Neural cell (in vitro differentiated cells): ENCODE measurements around the gene SFMBT1. TPM values are rescaled to one million over a fixed set of nuclear protein-coding genes. Genes with fewer than 3 reads are reported as not detected.

Source experiments
- H2AFZ ChIP-seq: fragments of 200-600, 300-800 bp; sonication (generic), shearing (Covaris generic); 2 replicates; pipeline ENCODE4 v1.6.0; 2014; ENCODE audit warnings: low read depth, mild to moderate bottlenecking, antibody characterized with exemption, low read length, moderate library complexity
- H3F3A ChIP-seq: fragments of 200-600 bp; shearing (Covaris generic); 2 replicates; pipeline ENCODE4 v1.6.1; 2016; ENCODE audit warnings: mild to moderate bottlenecking, moderate library complexity, mixed read lengths, antibody characterized with exemption, low read length; ENCODE audit not compliant: insufficient read depth, poor library complexity, severe bottlenecking
- H3K27ac ChIP-seq: fragments of 200-600, 300-800 bp; sonication (generic), shearing (Covaris generic); 2 replicates; pipeline ENCODE4 v1.5.1; 2014; ENCODE audit warnings: mild to moderate bottlenecking, low read length, moderate library complexity
- H3K27me3 ChIP-seq: fragments of 300-800, 200-600 bp; sonication (generic), shearing (Covaris generic); 2 replicates; pipeline ENCODE4 v1.6.0; 2014; ENCODE audit warnings: mild to moderate bottlenecking, low read depth, low read length, moderate library complexity; ENCODE audit not compliant: insufficient read depth
- H3K36me3 ChIP-seq: fragments of 300-800, 200-600 bp; sonication (generic), shearing (Covaris generic); 2 replicates; pipeline ENCODE4 v1.5.1; 2014; ENCODE audit warnings: mild to moderate bottlenecking, antibody characterized with exemption, low read length, moderate library complexity; ENCODE audit not compliant: insufficient read depth
- H3K4me2 ChIP-seq: fragments of 300-800, 200-600 bp; sonication (generic), shearing (Covaris generic); 2 replicates; pipeline ENCODE4 v1.6.0; 2014; ENCODE audit warnings: mild to moderate bottlenecking, low read length
- H3K4me3 ChIP-seq: fragments of 300-800, 200-600 bp; sonication (generic), shearing (Covaris generic); 2 replicates; pipeline ENCODE4 v1.5.1; 2014; ENCODE audit warnings: mild to moderate bottlenecking, low read length, moderate library complexity
- H3K79me2 ChIP-seq: fragments of 200-600 bp; shearing (Covaris generic); replicated peaks from 2 replicates; pipeline ENCODE4 v1.6.0; 2014; ENCODE audit warnings: mild to moderate bottlenecking, low read length, moderate library complexity; ENCODE audit not compliant: insufficient read depth
- H3K9ac ChIP-seq: fragments of 300-800, 200-600 bp; sonication (generic), shearing (Covaris generic); 2 replicates; pipeline ENCODE4 v1.6.1; 2016; ENCODE audit warnings: mild to moderate bottlenecking, low read length, mixed read lengths
- H3K9me2 ChIP-seq: fragments of 200-600 bp; shearing (Covaris generic); 2 replicates; pipeline ENCODE4 v1.6.1; 2016; ENCODE audit warnings: mild to moderate bottlenecking, low read length, mixed read lengths; ENCODE audit not compliant: insufficient read depth
- H3K9me3 ChIP-seq: fragments of 200-600, 300-800 bp; sonication (generic), shearing (Covaris generic); 2 replicates; pipeline ENCODE4 v1.6.1; 2016; ENCODE audit warnings: mild to moderate bottlenecking, mixed run types, low read length, moderate library complexity, mixed read lengths
- H4K20me1 ChIP-seq: fragments of 200-600 bp; shearing (Covaris generic); 2 replicates; pipeline ENCODE4 v1.6.1; 2016; ENCODE audit warnings: mild to moderate bottlenecking, mixed run types; ENCODE audit not compliant: insufficient read depth
- EP300 ChIP-seq: fragments of 450-650 bp; conservative IDR thresholded peaks from 2 replicates; pipeline ENCODE4 v1.6.1; 2014; ENCODE audit warnings: antibody characterized with exemption, mild to moderate bottlenecking, moderate library complexity; ENCODE audit not compliant: poor library complexity, severe bottlenecking
- EZH2 ChIP-seq: fragments of 200-600, 300-800 bp; shearing (Covaris generic), sonication (generic); IDR thresholded peaks from 2 replicates; pipeline ENCODE4 v1.6.1; 2014; ENCODE audit warnings: antibody characterized with exemption, low read length, borderline replicate concordance, mild to moderate bottlenecking; ENCODE audit not compliant: insufficient read depth, poor library complexity, severe bottlenecking
- MXI1 ChIP-seq: fragments of 450-650 bp; conservative IDR thresholded peaks from 2 replicates; pipeline ENCODE4 v1.6.1; 2014; ENCODE audit warnings: antibody characterized with exemption, mild to moderate bottlenecking; ENCODE audit not compliant: poor library complexity, severe bottlenecking
- POLR2AphosphoS5 ChIP-seq: IDR thresholded peaks from 2 replicates; pipeline ENCODE4 v1.6.1; 2012
- RAD21 ChIP-seq: fragments of 450-650 bp; conservative IDR thresholded peaks from 2 replicates; pipeline ENCODE4 v1.6.1; 2014; ENCODE audit warnings: antibody characterized with exemption, mild to moderate bottlenecking, moderate library complexity
- SMC3 ChIP-seq: fragments of 450-650 bp; conservative IDR thresholded peaks from 2 replicates; pipeline ENCODE4 v1.6.1; 2014; ENCODE audit warnings: antibody characterized with exemption, mild to moderate bottlenecking, moderate library complexity; ENCODE audit not compliant: poor library complexity
- TAF1 ChIP-seq: IDR thresholded peaks from 2 replicates; pipeline ENCODE4 v1.6.1; 2012; ENCODE audit warnings: low read depth
- polyA plus RNA-seq: library from polyadenylated mRNA; depleted of rRNA; stranded (reverse); fragments of >200 nt; gene quantifications from 2 replicates; pipeline ENCODE4 v1.2.3, GENCODE V29; 2014
- TF ChIP-seq, protein P1 (sequence below): IDR thresholded peaks from 2 replicates; pipeline ENCODE4 v1.6.1; 2012; ENCODE audit warnings: borderline replicate concordance
- TF ChIP-seq, protein P2 (sequence below): fragments of 450-650 bp; IDR thresholded peaks from 2 replicates; pipeline ENCODE4 v1.5.1; 2014; ENCODE audit warnings: antibody characterized with exemption, mild to moderate bottlenecking, moderate library complexity; ENCODE audit not compliant: poor library complexity, severe bottlenecking

SFMBT1 gene
- polyA plus RNA-seq, 1 donor from 2014 or later, result 17.3 TPM

DNA sequence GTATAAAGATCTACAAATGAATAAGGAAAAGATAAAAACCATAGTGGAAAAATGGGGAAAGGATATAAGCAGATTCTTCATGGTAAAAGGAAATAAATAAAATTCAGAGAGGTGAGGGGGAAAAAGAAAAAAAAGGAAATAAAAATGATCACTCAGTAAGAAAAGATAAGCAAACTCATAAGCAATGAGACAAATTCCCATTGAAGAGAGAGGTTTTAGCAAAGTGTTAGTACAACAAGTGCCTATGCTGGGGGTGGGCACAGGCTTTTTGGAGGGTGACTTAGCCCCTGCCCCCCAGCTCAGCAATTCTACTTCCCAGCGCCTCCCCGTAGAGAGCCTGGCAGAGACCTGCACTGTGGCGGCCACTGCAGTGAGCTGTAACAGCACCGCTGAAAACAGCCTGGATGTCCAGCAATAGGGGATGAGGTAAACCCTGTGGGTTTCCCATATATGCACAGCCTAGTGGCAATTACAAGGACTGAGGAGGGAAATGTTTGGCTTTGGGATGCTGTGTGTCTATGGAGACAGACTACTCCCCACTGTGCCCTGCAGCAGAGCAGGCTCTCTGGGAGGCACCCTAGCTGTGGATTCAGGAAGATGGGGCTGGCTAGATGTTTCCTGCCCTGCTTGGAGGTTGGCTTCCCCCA, 23.7 kb upstream of the SFMBT1 start:
- Histone ChIP-seq H3K9me3 (no peaks in the 10 kb centered on the region), H3K4me2 (no peak overlapping the region), H3K9me2 (no peaks in the 10 kb centered on the region), H3K79me2 (no peaks in the 10 kb centered on the region), H3K27me3 (no peaks in the 10 kb centered on the region), H3K4me3 (no peak overlapping the region), H3K9ac (no peak overlapping the region), H3F3A (no peaks in the 10 kb centered on the region), H3K36me3 (no peaks in the 10 kb centered on the region), H4K20me1 (no peaks in the 10 kb centered on the region), H2AFZ (no peak overlapping the region), H3K27ac (no peak overlapping the region)
- TF ChIP-seq POLR2AphosphoS5, result no peak
- no peak for TF ChIP-seq TAF1
- TF ChIP-seq EP300, result no peak
- no peak for TF ChIP-seq RAD21

DNA sequence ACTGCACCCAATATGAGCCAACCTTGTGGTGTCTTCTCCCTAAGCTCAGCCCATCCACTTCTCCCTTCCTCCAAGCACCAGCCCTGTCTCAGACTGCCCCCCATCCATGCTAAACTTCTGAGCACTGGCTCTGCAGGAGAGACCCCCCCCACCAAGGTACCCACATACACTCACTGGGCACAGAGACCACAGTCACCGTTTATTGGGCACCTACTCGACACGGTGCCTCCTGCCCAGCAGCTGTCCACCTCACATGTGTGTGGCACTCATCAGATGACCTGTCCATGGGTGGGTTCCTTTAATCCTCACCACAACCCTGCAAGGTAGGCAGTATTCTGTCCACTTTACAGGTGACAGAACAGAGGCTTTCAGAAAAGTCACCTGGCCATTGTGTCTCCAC, 22.3 kb upstream of the SFMBT1 start:
- Histone ChIP-seq H3K27ac (no peak overlapping the region), H3K36me3 (no peaks in the 10 kb centered on the region), H3K9ac (no peak overlapping the region), H3K9me2 (no peaks in the 10 kb centered on the region), H3K9me3 (no peaks in the 10 kb centered on the region), H3K79me2 (no peaks in the 10 kb centered on the region), H3K4me2 (no peak overlapping the region), H3K27me3 (no peaks in the 10 kb centered on the region), H4K20me1 (no peaks in the 10 kb centered on the region), H2AFZ (no peak overlapping the region), H3K4me3 (no peak overlapping the region), H3F3A (no peaks in the 10 kb centered on the region)
- TF ChIP-seq POLR2AphosphoS5 (no peak), SMC3 (no peak)

DNA sequence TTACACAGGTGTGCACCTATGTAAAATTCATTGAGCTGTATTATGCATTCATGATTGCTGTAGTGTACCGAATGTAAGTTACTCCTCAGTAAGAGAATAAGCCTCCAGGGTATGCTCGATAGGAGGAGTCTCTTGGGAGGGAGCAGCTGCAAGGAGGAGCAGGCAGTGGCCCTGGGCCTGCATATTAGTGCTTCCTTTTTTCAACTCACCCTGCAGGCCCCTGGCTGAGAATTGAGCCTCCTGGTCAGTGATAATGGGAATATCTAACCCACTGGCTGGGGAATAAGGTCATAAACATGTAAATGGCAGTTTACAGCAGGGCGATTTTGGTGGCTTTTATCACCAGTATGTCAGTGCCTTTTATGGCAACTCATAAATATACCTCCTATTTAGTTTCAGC, 21.7 kb upstream of the SFMBT1 start:
- no peak for TF ChIP-seq SMC3
- no peak for TF ChIP-seq MXI1
- TF ChIP-seq EZH2, result no peak
- no peak for TF ChIP-seq RAD21
- TF ChIP-seq, protein P1, sequence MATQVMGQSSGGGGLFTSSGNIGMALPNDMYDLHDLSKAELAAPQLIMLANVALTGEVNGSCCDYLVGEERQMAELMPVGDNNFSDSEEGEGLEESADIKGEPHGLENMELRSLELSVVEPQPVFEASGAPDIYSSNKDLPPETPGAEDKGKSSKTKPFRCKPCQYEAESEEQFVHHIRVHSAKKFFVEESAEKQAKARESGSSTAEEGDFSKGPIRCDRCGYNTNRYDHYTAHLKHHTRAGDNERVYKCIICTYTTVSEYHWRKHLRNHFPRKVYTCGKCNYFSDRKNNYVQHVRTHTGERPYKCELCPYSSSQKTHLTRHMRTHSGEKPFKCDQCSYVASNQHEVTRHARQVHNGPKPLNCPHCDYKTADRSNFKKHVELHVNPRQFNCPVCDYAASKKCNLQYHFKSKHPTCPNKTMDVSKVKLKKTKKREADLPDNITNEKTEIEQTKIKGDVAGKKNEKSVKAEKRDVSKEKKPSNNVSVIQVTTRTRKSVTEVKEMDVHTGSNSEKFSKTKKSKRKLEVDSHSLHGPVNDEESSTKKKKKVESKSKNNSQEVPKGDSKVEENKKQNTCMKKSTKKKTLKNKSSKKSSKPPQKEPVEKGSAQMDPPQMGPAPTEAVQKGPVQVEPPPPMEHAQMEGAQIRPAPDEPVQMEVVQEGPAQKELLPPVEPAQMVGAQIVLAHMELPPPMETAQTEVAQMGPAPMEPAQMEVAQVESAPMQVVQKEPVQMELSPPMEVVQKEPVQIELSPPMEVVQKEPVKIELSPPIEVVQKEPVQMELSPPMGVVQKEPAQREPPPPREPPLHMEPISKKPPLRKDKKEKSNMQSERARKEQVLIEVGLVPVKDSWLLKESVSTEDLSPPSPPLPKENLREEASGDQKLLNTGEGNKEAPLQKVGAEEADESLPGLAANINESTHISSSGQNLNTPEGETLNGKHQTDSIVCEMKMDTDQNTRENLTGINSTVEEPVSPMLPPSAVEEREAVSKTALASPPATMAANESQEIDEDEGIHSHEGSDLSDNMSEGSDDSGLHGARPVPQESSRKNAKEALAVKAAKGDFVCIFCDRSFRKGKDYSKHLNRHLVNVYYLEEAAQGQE, result no peak
- TF ChIP-seq EP300, result no peak
- TF ChIP-seq, protein P2, sequence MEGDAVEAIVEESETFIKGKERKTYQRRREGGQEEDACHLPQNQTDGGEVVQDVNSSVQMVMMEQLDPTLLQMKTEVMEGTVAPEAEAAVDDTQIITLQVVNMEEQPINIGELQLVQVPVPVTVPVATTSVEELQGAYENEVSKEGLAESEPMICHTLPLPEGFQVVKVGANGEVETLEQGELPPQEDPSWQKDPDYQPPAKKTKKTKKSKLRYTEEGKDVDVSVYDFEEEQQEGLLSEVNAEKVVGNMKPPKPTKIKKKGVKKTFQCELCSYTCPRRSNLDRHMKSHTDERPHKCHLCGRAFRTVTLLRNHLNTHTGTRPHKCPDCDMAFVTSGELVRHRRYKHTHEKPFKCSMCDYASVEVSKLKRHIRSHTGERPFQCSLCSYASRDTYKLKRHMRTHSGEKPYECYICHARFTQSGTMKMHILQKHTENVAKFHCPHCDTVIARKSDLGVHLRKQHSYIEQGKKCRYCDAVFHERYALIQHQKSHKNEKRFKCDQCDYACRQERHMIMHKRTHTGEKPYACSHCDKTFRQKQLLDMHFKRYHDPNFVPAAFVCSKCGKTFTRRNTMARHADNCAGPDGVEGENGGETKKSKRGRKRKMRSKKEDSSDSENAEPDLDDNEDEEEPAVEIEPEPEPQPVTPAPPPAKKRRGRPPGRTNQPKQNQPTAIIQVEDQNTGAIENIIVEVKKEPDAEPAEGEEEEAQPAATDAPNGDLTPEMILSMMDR, result no peak
- no peak for TF ChIP-seq POLR2AphosphoS5
- no peak for TF ChIP-seq TAF1

More for the DNA sequence above, 21.7 kb upstream of the SFMBT1 start:
- no peaks in the 10 kb centered on the region for H3F3A ChIP-seq
- no peak overlapping the region for H3K4me3 ChIP-seq
- H3K36me3 ChIP-seq, result no peaks in the 10 kb centered on the region
- no peak overlapping the region for H3K27ac ChIP-seq
- H3K79me2 ChIP-seq, result no peaks in the 10 kb centered on the region
- no peak overlapping the region for H3K9ac ChIP-seq
- H3K9me3 ChIP-seq, result no peaks in the 10 kb centered on the region
- H3K27me3 ChIP-seq, result no peaks in the 10 kb centered on the region
- no peak overlapping the region for H3K4me2 ChIP-seq
- no peak overlapping the region for H2AFZ ChIP-seq
- H4K20me1 ChIP-seq, result no peaks in the 10 kb centered on the region
- no peaks in the 10 kb centered on the region for H3K9me2 ChIP-seq
